OCI-LY1 (cell line): ENCODE data around the gene CPSF6.

ENCODE experiments used
- EZH2 ChIP-seq: fragments of 200-600 bp; sonication (generic), shearing (Covaris generic); IDR thresholded peaks from 2 replicates; pipeline ENCODE4 v1.8.0; 2017; ENCODE audit warnings: borderline replicate concordance, mixed run types, mild to moderate bottlenecking, antibody characterized with exemption, low read length, moderate library complexity, mixed read lengths
- TF ChIP-seq, protein P1 (sequence below): fragments of 200-600 bp; sonication (generic), shearing (Covaris generic); IDR thresholded peaks from 2 replicates; pipeline ENCODE4 v1.5.1; 2017; ENCODE audit warnings: mild to moderate bottlenecking, antibody characterized with exemption, low read length, moderate library complexity, mixed read lengths

DNA sequence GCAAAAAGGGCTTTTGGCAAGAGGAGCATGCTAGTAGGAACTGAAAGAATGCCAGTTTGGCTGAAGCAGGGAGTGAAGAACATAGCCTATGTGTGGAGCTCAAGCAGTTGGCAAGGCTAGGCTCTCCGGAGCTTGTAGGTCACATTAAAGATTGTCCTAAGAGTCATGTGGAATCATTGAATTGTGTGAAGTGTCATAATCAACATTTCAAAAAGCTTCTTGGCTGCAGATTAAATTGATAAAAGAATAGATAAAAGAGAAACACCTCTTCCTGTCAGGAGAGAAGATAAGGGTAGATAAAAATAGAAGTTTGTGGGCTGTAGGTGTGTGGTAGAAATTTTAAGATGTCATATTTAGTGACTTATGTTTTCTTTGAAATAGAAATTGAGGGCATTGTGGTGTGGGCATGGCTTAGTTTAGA is 36.1 kb downstream of the CPSF6 start:
- TF ChIP-seq, protein P1, sequence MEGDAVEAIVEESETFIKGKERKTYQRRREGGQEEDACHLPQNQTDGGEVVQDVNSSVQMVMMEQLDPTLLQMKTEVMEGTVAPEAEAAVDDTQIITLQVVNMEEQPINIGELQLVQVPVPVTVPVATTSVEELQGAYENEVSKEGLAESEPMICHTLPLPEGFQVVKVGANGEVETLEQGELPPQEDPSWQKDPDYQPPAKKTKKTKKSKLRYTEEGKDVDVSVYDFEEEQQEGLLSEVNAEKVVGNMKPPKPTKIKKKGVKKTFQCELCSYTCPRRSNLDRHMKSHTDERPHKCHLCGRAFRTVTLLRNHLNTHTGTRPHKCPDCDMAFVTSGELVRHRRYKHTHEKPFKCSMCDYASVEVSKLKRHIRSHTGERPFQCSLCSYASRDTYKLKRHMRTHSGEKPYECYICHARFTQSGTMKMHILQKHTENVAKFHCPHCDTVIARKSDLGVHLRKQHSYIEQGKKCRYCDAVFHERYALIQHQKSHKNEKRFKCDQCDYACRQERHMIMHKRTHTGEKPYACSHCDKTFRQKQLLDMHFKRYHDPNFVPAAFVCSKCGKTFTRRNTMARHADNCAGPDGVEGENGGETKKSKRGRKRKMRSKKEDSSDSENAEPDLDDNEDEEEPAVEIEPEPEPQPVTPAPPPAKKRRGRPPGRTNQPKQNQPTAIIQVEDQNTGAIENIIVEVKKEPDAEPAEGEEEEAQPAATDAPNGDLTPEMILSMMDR: no peak
- TF ChIP-seq EZH2: no peak
